Measurements from ENCODE around the gene HLA-B. TPM values are rescaled to one million over a fixed set of nuclear protein-coding genes. Genes with fewer than 3 reads are reported as not detected.
"Not testable (repeated sequence)": the region's sequence is repeated elsewhere in the genome, so short reads cannot be mapped to it uniquely, and the experiment has no call there.

Gene HLA-B
- polyA plus RNA-seq, 2 donors, result 168 to 351 TPM

DNA sequence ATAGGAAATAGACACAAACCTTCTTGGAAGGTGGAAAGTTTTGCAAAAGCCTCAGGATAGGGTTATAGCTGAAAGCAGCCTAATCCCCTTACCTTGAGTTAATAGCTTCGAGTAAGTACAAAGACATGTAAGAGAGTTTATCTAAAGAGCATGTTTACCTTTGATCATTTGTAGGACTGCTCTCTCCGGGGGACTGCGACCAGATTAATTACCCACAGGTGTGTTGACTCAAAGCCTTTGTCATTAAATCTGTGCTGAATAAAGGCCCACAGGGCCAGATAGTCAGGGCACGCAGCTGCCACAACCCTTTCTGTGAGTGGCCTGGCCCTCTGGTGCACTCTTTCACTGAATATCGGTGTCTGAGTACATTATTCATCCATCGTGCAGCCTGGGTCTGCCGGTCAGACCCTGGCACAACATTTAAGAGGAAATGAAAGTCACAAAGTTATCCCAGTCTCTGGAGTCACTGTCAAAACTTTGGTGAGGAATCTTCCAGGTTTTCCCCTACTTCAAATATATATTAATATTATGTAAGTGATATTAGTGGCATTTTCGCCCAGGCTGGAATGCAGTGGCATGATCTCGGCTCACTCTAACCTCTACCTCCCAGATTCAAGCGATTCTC lies 41.0 kb upstream of the HLA-B start:
- Histone ChIP-seq H3K4me3 (ENCODE audit: low read depth in 1 of 2, low read length in 2 of 2) (no peak overlapping the region), H3K9me3 (ENCODE audit: control insufficient read depth in 2 of 2, insufficient read depth in 1 of 2, low read depth in 1 of 2, low read length in 1 of 2) (no peaks in the 10 kb centered on the region), H3K4me1 (ENCODE audit: control insufficient read depth in 2 of 2, insufficient read depth in 2 of 2, low read length in 1 of 2) (peaks cover 0 to 1% of the 10 kb centered on the region in 2 donors), H3K36me3 (ENCODE audit: control insufficient read depth in 2 of 2, insufficient read depth in 2 of 2, low read length in 1 of 2) (peaks cover 4 to 5% of the 10 kb centered on the region in 2 donors), H3K27ac (ENCODE audit: low read depth in 2 of 2, low read length in 1 of 2) (no peak overlapping the region), H3K27me3 (ENCODE audit: control insufficient read depth in 1 of 2, insufficient read depth in 2 of 2, low read length in 2 of 2) (no peaks in the 10 kb centered on the region)
- WGBS, 2 donors, result 63 to 70% methylated on average over 10 of the region's 10 CpGs

DNA sequence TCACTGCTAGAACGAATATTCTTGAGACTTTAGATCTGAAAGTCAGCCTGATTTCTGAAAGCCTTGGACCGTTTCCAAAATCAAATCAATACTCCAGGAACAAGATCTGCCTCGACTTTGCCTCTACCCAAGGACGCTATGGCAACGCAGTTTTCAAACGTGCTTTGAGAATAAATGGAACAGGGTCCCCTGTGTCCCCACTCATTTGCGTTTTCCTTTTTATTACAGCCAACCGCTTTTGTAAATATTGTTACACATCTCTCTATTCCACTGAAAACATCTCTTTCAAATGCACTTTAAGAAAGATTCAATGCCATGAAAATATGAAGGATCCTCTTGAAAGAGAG lies 40.1 kb upstream of the HLA-B start:
- H3K27ac ChIP-seq (ENCODE audit: low read depth in 2 of 2, low read length in 1 of 2), result not testable (repeated sequence)

DNA sequence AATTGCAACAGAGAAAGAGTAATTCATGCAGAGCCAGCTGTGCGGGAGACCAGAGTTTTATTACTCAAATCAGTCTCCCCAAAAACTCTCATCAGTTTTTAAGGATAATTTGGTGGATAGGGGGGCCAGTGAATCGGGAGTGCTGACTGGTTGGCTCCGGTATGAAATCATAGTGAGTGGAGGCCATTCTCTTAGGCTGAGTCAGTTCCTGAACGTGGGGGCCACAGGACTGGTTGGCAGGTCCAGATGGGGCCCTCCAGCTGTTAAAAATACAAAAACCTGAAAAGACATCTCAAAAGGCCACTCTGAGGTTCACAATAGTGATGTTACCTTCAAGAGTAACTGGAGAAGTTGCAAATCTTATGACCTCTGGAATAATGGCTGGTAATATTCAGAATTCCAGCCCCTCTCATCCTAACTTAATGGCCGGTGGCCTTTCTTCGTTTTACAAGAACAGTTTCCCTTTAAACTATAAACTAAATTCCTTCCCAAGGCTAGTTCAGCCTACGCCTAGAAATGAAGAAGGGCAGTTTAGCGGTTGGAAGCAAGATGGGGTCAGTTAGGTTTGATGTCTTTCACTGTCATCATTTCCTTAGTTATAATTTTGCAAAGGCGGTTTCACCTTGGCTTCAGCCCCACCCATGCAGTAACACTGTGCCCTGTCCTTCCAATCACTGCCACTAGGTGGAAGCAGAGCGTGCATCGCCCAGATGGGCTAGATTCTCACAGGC lies 39.6 kb upstream of the HLA-B start:
- H3K4me3 ChIP-seq (ENCODE audit: low read depth in 1 of 2, low read length in 2 of 2), result no peak overlapping the region
- no peaks in the 10 kb centered on the region for H3K27me3 ChIP-seq (ENCODE audit: control insufficient read depth in 1 of 2, insufficient read depth in 2 of 2, low read length in 2 of 2)

More for the DNA sequence above, 40.1 kb upstream of the HLA-B start:
- H3K36me3 ChIP-seq (ENCODE audit: control insufficient read depth in 2 of 2, insufficient read depth in 2 of 2, low read length in 1 of 2); H3K4me3 ChIP-seq (ENCODE audit: low read depth in 1 of 2, low read length in 2 of 2); H3K27me3 ChIP-seq (ENCODE audit: control insufficient read depth in 1 of 2, insufficient read depth in 2 of 2, low read length in 2 of 2); H3K4me1 ChIP-seq (ENCODE audit: control insufficient read depth in 2 of 2, insufficient read depth in 2 of 2, low read length in 1 of 2); H3K9me3 ChIP-seq (ENCODE audit: control insufficient read depth in 2 of 2, insufficient read depth in 1 of 2, low read depth in 1 of 2, low read length in 1 of 2): not testable (repeated sequence)
- 18 to 29% methylated on average over 8 of the region's 8 CpGs for WGBS, 2 donors

DNA sequence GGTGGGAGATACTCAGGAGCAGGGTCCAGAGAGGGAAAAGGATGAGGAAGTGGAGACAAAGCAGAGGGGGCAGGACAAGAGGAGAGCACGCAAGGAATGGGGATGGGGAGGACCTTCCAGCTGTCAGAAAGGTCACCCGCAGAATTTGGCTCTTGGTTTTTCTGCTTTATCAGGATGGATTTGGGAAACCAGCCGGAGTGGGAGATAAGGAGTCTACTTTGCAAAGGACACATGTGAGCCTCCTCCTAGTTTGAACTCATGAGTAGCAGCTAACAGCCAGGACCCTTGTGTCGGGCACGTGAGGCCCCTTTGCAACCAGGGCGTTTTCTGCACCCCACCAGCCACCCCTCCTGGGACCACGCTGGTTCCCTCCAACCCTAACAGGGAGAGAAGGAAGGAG lies 38.9 kb upstream of the HLA-B start:
- 90 to 94% methylated on average over 7 of the region's 7 CpGs for WGBS, 2 donors
- Histone ChIP-seq H3K9me3 (ENCODE audit: control insufficient read depth in 2 of 2, insufficient read depth in 1 of 2, low read depth in 1 of 2, low read length in 1 of 2) (no peaks in the 10 kb centered on the region), H3K27me3 (ENCODE audit: control insufficient read depth in 1 of 2, insufficient read depth in 2 of 2, low read length in 2 of 2) (no peaks in the 10 kb centered on the region), H3K4me1 (ENCODE audit: control insufficient read depth in 2 of 2, insufficient read depth in 2 of 2, low read length in 1 of 2) (no peaks in the 10 kb centered on the region), H3K36me3 (ENCODE audit: control insufficient read depth in 2 of 2, insufficient read depth in 2 of 2, low read length in 1 of 2) (peaks cover 4 to 5% of the 10 kb centered on the region in 2 donors), H3K27ac (ENCODE audit: low read depth in 2 of 2, low read length in 1 of 2) (no peak overlapping the region), H3K4me3 (ENCODE audit: low read depth in 1 of 2, low read length in 2 of 2) (no peak overlapping the region)

More for the DNA sequence above, 39.6 kb upstream of the HLA-B start:
- 41% methylated on average over 11 of the region's 11 CpGs for WGBS, 2 donors
- Histone ChIP-seq H3K36me3 (ENCODE audit: control insufficient read depth in 2 of 2, insufficient read depth in 2 of 2, low read length in 1 of 2) (peaks cover 4 to 5% of the 10 kb centered on the region in 2 donors), H3K9me3 (ENCODE audit: control insufficient read depth in 2 of 2, insufficient read depth in 1 of 2, low read depth in 1 of 2, low read length in 1 of 2) (no peaks in the 10 kb centered on the region), H3K4me1 (ENCODE audit: control insufficient read depth in 2 of 2, insufficient read depth in 2 of 2, low read length in 1 of 2) (no peaks in the 10 kb centered on the region), H3K27ac (ENCODE audit: low read depth in 2 of 2, low read length in 1 of 2) (no peak overlapping the region)

DNA sequence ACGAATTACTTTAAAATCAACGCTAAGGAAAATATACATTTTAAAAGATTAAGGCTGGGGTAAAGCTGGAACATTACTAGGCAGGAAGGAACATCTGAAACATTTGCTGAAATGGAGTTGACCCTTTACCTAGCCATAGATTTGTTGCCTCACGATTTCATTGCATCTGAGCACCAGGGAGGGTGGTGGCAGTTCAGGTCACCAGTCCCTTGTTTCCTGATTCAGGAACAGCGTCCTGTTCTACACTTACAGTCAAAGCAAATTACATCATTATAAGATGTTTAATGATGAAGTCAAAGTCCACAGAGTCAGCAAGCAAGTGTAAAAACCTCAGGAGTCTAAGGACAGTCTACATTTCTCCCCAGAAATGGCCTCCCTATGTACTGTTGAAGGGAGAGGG lies 37.4 kb upstream of the HLA-B start:
- Histone ChIP-seq H3K4me1 (ENCODE audit: control insufficient read depth in 2 of 2, insufficient read depth in 2 of 2, low read length in 1 of 2) (no peaks in the 10 kb centered on the region), H3K4me3 (ENCODE audit: low read depth in 1 of 2, low read length in 2 of 2) (no peak overlapping the region), H3K36me3 (ENCODE audit: control insufficient read depth in 2 of 2, insufficient read depth in 2 of 2, low read length in 1 of 2) (peaks cover 4 to 5% of the 10 kb centered on the region in 2 donors), H3K27ac (ENCODE audit: low read depth in 2 of 2, low read length in 1 of 2) (no peak overlapping the region), H3K27me3 (ENCODE audit: control insufficient read depth in 1 of 2, insufficient read depth in 2 of 2, low read length in 2 of 2) (no peaks in the 10 kb centered on the region), H3K9me3 (ENCODE audit: control insufficient read depth in 2 of 2, insufficient read depth in 1 of 2, low read depth in 1 of 2, low read length in 1 of 2) (no peaks in the 10 kb centered on the region)
- WGBS, 2 donors, result 69 to 74% methylated on average over 4 of the region's 4 CpGs

DNA sequence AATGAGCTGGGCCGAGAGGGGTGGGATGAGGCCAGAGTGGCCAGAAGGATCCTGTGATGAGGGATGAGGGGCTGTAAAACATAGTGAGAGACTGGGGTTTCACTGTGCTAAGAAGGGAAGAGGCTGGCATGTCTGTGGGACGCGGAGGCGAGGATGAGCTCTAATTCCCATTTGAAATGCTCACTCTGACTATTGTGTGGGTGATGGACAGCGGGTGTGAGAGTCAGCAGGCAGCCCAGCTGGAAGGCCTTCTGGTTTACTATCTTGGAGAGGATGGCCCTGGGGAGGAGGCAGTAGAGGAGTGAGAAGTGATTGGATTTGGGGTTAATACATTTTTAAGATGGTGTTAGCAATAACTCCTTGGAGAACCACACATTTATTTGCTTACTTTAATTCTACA lies 37.0 kb upstream of the HLA-B start:
- Histone ChIP-seq H3K9me3 (ENCODE audit: control insufficient read depth in 2 of 2, insufficient read depth in 1 of 2, low read depth in 1 of 2, low read length in 1 of 2) (no peaks in the 10 kb centered on the region), H3K27ac (ENCODE audit: low read depth in 2 of 2, low read length in 1 of 2) (no peak overlapping the region), H3K4me3 (ENCODE audit: low read depth in 1 of 2, low read length in 2 of 2) (no peak overlapping the region), H3K27me3 (ENCODE audit: control insufficient read depth in 1 of 2, insufficient read depth in 2 of 2, low read length in 2 of 2) (no peaks in the 10 kb centered on the region), H3K4me1 (ENCODE audit: control insufficient read depth in 2 of 2, insufficient read depth in 2 of 2, low read length in 1 of 2) (no peaks in the 10 kb centered on the region), H3K36me3 (ENCODE audit: control insufficient read depth in 2 of 2, insufficient read depth in 2 of 2, low read length in 1 of 2) (peaks cover 4 to 5% of the 10 kb centered on the region in 2 donors)
- 82 to 89% methylated on average over 5 of the region's 5 CpGs for WGBS, 2 donors

DNA sequence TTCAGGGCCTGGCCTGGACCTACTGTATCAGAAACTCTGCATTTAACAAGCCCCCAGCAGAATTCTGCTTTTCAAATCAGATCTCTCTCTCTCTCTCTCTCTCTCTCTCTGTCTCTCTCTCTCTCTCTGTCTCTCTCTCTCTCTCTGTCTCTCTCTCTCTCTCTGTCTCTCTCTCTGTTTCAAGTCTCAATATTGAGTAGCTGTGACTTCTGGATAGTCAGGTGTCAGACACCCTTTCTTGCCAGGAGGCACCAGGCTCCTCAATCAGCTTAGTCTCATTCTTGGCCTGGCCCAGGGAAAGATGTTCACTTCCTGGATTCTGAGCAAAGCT lies 32.8 kb upstream of the HLA-B start:
- not testable (repeated sequence) for H3K36me3 ChIP-seq (ENCODE audit: control insufficient read depth in 2 of 2, insufficient read depth in 2 of 2, low read length in 1 of 2); H3K27me3 ChIP-seq (ENCODE audit: control insufficient read depth in 1 of 2, insufficient read depth in 2 of 2, low read length in 2 of 2); H3K27ac ChIP-seq (ENCODE audit: low read depth in 2 of 2, low read length in 1 of 2); H3K9me3 ChIP-seq (ENCODE audit: control insufficient read depth in 2 of 2, insufficient read depth in 1 of 2, low read depth in 1 of 2, low read length in 1 of 2); H3K4me3 ChIP-seq (ENCODE audit: low read depth in 1 of 2, low read length in 2 of 2); H3K4me1 ChIP-seq (ENCODE audit: control insufficient read depth in 2 of 2, insufficient read depth in 2 of 2, low read length in 1 of 2)

DNA sequence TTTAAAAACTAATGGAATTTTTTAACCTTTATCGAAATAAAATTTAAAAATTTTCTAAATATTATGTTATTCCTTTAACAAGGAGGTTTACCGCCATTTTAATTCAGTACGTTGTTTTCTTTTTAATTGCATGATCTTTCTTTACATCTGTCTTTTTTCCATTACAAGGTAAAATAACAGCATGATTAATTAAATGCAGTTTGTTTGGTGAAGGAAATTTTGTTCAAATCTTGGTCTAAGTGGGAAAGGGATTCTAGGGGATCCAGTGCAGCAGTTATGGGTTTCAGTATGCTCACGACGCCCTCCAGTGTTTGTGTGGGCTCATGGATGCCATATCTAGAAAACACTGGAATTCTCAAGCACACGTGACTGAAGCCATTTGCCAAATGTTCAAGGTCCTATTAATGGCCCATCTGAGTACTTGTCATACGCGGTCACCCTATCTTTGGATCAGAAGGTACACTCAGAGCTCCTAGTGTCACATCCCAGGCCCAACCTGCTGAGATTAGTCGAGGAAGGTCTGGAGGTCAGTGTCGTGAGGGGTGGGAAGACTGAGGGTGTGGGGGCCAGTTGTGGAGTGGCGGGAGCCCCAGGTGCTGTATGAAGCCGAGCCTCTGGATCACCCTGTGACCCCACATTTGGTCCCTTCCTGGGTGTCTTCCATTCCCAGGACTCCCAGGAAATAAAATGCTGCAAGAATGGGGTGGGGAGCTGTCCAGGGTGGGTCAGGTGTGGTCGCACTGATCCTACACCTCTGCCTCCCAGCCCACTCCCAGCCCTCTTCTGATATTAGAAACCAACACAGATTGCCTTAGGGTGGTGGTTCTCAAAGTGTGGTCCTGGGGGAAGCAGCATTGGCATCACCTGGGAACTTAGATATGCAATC lies 32.2 kb upstream of the HLA-B start:
- WGBS, 2 donors, result 61 to 83% methylated on average over 3 to 4 of the region's 13 CpGs
- not testable (repeated sequence) for H3K27ac ChIP-seq (ENCODE audit: low read depth in 2 of 2, low read length in 1 of 2); H3K4me1 ChIP-seq (ENCODE audit: control insufficient read depth in 2 of 2, insufficient read depth in 2 of 2, low read length in 1 of 2); H3K9me3 ChIP-seq (ENCODE audit: control insufficient read depth in 2 of 2, insufficient read depth in 1 of 2, low read depth in 1 of 2, low read length in 1 of 2); H3K4me3 ChIP-seq (ENCODE audit: low read depth in 1 of 2, low read length in 2 of 2); H3K27me3 ChIP-seq (ENCODE audit: control insufficient read depth in 1 of 2, insufficient read depth in 2 of 2, low read length in 2 of 2); H3K36me3 ChIP-seq (ENCODE audit: control insufficient read depth in 2 of 2, insufficient read depth in 2 of 2, low read length in 1 of 2)

DNA sequence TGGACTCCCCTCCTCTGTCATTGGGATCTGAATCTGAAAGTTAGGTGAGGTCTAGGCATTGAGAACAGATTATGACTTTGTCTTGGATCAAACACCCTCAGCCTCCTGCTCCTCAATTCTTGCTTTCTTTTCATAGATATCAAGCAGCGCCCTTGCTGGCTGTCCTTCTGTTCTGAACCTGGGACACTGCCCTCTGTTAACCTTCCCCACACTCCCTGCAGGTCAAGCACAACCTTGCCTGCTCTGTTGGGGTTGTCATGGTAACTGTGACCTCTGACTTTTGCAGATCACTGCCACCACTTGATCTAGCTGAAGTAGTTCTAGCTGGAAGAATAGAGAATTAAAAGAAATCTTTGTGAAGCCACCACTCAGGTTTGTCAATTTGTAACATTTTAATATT lies 30.0 kb upstream of the HLA-B start:
- H3K4me1 ChIP-seq (ENCODE audit: control insufficient read depth in 2 of 2, insufficient read depth in 2 of 2, low read length in 1 of 2), result no peaks in the 10 kb centered on the region
- no peaks in the 10 kb centered on the region for H3K9me3 ChIP-seq (ENCODE audit: control insufficient read depth in 2 of 2, insufficient read depth in 1 of 2, low read depth in 1 of 2, low read length in 1 of 2)
- H3K27me3 ChIP-seq (ENCODE audit: control insufficient read depth in 1 of 2, insufficient read depth in 2 of 2, low read length in 2 of 2), result no peaks in the 10 kb centered on the region
- WGBS, 2 donors, result 72 to 77% methylated on average over 1 of the region's 1 CpG
- no peak overlapping the region for H3K4me3 ChIP-seq (ENCODE audit: low read depth in 1 of 2, low read length in 2 of 2)
- H3K27ac ChIP-seq (ENCODE audit: low read depth in 2 of 2, low read length in 1 of 2), result no peak overlapping the region
- no peaks in the 10 kb centered on the region for H3K36me3 ChIP-seq (ENCODE audit: control insufficient read depth in 2 of 2, insufficient read depth in 2 of 2, low read length in 1 of 2)
